H1 (cell line): ENCODE results near the gene HAGH. TPM values are rescaled to one million over a fixed set of nuclear protein-coding genes. Genes with fewer than 3 reads are reported as not detected.

ENCODE experiments used
- CTCF ChIA-PET: fragments of 300-600 bp; sonication (Branson Sonifier 250); formaldehyde crosslinking; loops from one replicate; lab custom pipeline; 2021; ENCODE audit not compliant: partially characterized antibody; lab: Charles Lee
- POLR2A ChIA-PET: fragments of 300-600 bp; sonication (Branson Sonifier 250); formaldehyde crosslinking; loops from one replicate; lab custom pipeline; 2021; ENCODE audit warnings: inconsistent platforms; ENCODE audit not compliant: partially characterized antibody; lab: Charles Lee
- DNase-seq, 2 experiments: peaks; one replicate each; pipeline versions ENCODE4 v3.0.0 to v3.0.0-alpha.2; 2010 to 2022; ENCODE audit warnings: low spot score in 2 of 2, low read depth in 1 of 2, mixed read lengths in 1 of 2
- FAIRE-seq: peaks from 2 replicates; lab custom pipeline; 2011; peaks lifted over from hg19 to GRCh38; lab: Jason Lieb, UNC
- H2AFZ ChIP-seq: 2 replicates; pipeline ENCODE4 v1.8.1; 2012; ENCODE audit warnings: low read length, inconsistent platforms
- H2AK5ac ChIP-seq: 2 replicates; pipeline ENCODE4 v1.6.1; 2013; ENCODE audit warnings: low read depth, low read length
- H2BK120ac ChIP-seq: replicated peaks from 2 replicates; pipeline ENCODE3; 2013; ENCODE audit warnings: low read depth, low read length, inconsistent platforms
- H2BK12ac ChIP-seq: 2 replicates; pipeline ENCODE4 v1.6.1; 2013; ENCODE audit warnings: low read depth, low read length
- H2BK15ac ChIP-seq: 2 replicates; pipeline ENCODE4 v1.6.1; 2013; ENCODE audit warnings: low read length
- H2BK20ac ChIP-seq: 2 replicates; pipeline ENCODE4 v1.6.1; 2013; ENCODE audit warnings: low read length
- H2BK5ac ChIP-seq: 2 replicates; pipeline ENCODE4 v1.6.1; 2013; ENCODE audit warnings: low read depth, low read length
- H3K14ac ChIP-seq: 2 replicates; pipeline ENCODE4 v1.6.1; 2013; ENCODE audit warnings: inconsistent platforms; ENCODE audit not compliant: insufficient read length
- H3K18ac ChIP-seq: 2 replicates; pipeline ENCODE4 v1.6.1; 2013; ENCODE audit warnings: low read length; ENCODE audit errors: extremely low read depth
- H3K23ac ChIP-seq: 2 replicates; pipeline ENCODE4 v1.6.1; 2013; ENCODE audit warnings: inconsistent platforms; ENCODE audit not compliant: insufficient read length
- H3K23me2 ChIP-seq: 2 replicates; pipeline ENCODE4 v1.6.1; 2013; ENCODE audit warnings: low read depth, low read length
- H3K27ac ChIP-seq: 2 replicates; pipeline ENCODE4 v1.6.1; 2011; ENCODE audit warnings: low read depth, low read length, inconsistent platforms
- H3K27me3 ChIP-seq, 4 experiments: replicated peaks in 1 of 4; 1 replicate in 1 of 4; 2 replicates in 3 of 4; pipeline versions ENCODE4 v1.6.1 to v1.8.1; 2011 to 2013; ENCODE audit warnings: low read length in 3 of 4, mild to moderate bottlenecking in 3 of 4, inconsistent platforms in 2 of 4, mixed read lengths in 2 of 4, moderate library complexity in 1 of 4; ENCODE audit not compliant: control insufficient read depth in 3 of 4, insufficient read depth in 3 of 4; ENCODE audit errors: extremely low read depth in 1 of 4
- H3K36me3 ChIP-seq, 4 experiments: 2 replicates each; pipeline versions ENCODE4 v1.6.1 to v1.8.1; 2011 to 2013; ENCODE audit warnings: mild to moderate bottlenecking in 4 of 4, low read length in 3 of 4, moderate library complexity in 2 of 4, control low read depth in 1 of 4, inconsistent platforms in 1 of 4; ENCODE audit not compliant: insufficient read depth in 4 of 4, control insufficient read depth in 2 of 4
- H3K4ac ChIP-seq: replicated peaks from 2 replicates; pipeline ENCODE3; 2013; ENCODE audit warnings: low read length, low read depth, mixed read lengths, inconsistent platforms; ENCODE audit not compliant: insufficient read length
- H3K4me1 ChIP-seq, 4 experiments: replicated peaks in 1 of 4; 1 replicate in 1 of 4; 2 replicates in 3 of 4; pipeline versions ENCODE4 v1.6.1 to v1.8.1; 2011 to 2013; ENCODE audit warnings: low read length in 3 of 4, inconsistent platforms in 2 of 4, mixed read lengths in 1 of 4; ENCODE audit not compliant: insufficient read depth in 4 of 4, control insufficient read depth in 3 of 4
- H3K4me2 ChIP-seq, 2 experiments: 2 replicates each; pipeline versions ENCODE4 v1.6.1 to v1.8.1; 2011 to 2013; ENCODE audit warnings: low read depth in 2 of 2, low read length in 2 of 2, control low read depth in 1 of 2, inconsistent platforms in 1 of 2, mild to moderate bottlenecking in 1 of 2; ENCODE audit not compliant: insufficient read depth in 1 of 2
- H3K4me3 ChIP-seq, 4 experiments: fragments of 200-600, 300-600 bp in 1 of 4; sonication (generic), shearing (Covaris generic), sonication (Bioruptor Twin) in 1 of 4; 2 replicates each; pipeline versions ENCODE4 v1.5.1 to v1.8.1; 2011 to 2016; ENCODE audit warnings: low read length in 4 of 4, low read depth in 3 of 4, control low read depth in 2 of 4, inconsistent platforms in 2 of 4, mild to moderate bottlenecking in 2 of 4, mixed read lengths in 1 of 4, moderate library complexity in 1 of 4; ENCODE audit not compliant: insufficient read depth in 2 of 4; ENCODE audit errors: extremely low read depth in 1 of 4
- H3K56ac ChIP-seq: replicated peaks from 2 replicates; pipeline ENCODE3; 2013; ENCODE audit warnings: low read depth, mild to moderate bottlenecking, mixed read lengths, low read length, inconsistent platforms; ENCODE audit not compliant: insufficient read length
- H3K79me1 ChIP-seq: 2 replicates; pipeline ENCODE4 v1.6.1; 2013; ENCODE audit warnings: low read depth, low read length, control low read depth
- H3K79me2 ChIP-seq, 2 experiments: 2 replicates each; pipeline versions ENCODE4 v1.6.1 to v1.8.1; 2012 to 2013; ENCODE audit warnings: low read length in 2 of 2, mild to moderate bottlenecking in 2 of 2, inconsistent platforms in 1 of 2; ENCODE audit not compliant: insufficient read depth in 2 of 2, control insufficient read depth in 1 of 2
- H3K9ac ChIP-seq, 4 experiments: replicated peaks in 1 of 4; 1 replicate in 1 of 4; 2 replicates in 3 of 4; pipeline versions ENCODE4 v1.6.1 to v1.8.1; 2011 to 2013; ENCODE audit warnings: low read depth in 3 of 4, low read length in 3 of 4, control low read depth in 2 of 4, mild to moderate bottlenecking in 2 of 4, moderate library complexity in 2 of 4, inconsistent platforms in 1 of 4; ENCODE audit errors: extremely low read depth in 1 of 4
- H3K9me3 ChIP-seq, 2 experiments: 2 replicates each; pipeline versions ENCODE4 v1.6.1 to v1.8.1; 2012 to 2013; ENCODE audit warnings: mild to moderate bottlenecking in 2 of 2, moderate library complexity in 2 of 2, control low read depth in 1 of 2, inconsistent platforms in 1 of 2, low read depth in 1 of 2, low read length in 1 of 2, mixed read lengths in 1 of 2; ENCODE audit not compliant: insufficient read depth in 2 of 2
- H4K20me1 ChIP-seq, 2 experiments: replicated peaks in 1 of 2; 2 replicates each; pipeline versions ENCODE3 to v1.8.1; 2011 to 2013; ENCODE audit warnings: inconsistent platforms in 2 of 2, low read length in 2 of 2, mild to moderate bottlenecking in 1 of 2; ENCODE audit not compliant: insufficient read depth in 2 of 2, control insufficient read depth in 1 of 2
- H4K5ac ChIP-seq: 2 replicates; pipeline ENCODE4 v1.6.1; 2013; ENCODE audit warnings: low read length, low read depth, mixed read lengths, inconsistent platforms; ENCODE audit not compliant: insufficient read length
- H4K8ac ChIP-seq: 2 replicates; pipeline ENCODE4 v1.8.0; 2013; ENCODE audit warnings: mild to moderate bottlenecking, moderate library complexity, low read length, inconsistent platforms; ENCODE audit not compliant: insufficient read depth; ENCODE audit errors: extremely low read depth
- H4K91ac ChIP-seq: replicated peaks from 2 replicates; pipeline ENCODE3; 2013; ENCODE audit warnings: low read length, mixed read lengths, inconsistent platforms; ENCODE audit not compliant: insufficient read length
- CHD2 ChIP-seq: IDR thresholded peaks from 2 replicates; pipeline ENCODE4 v1.6.1; 2012; ENCODE audit warnings: low read length, improper control_type of control experiment
- HDAC6 ChIP-seq: IDR thresholded peaks from one replicate; pipeline ENCODE4 v1.7.1; 2012; ENCODE audit warnings: low read depth, mild to moderate bottlenecking, inconsistent platforms, low read length, moderate library complexity
- KDM1A ChIP-seq: fragments of 200-600, 300-600 bp; sonication (generic); IDR thresholded peaks from 2 replicates; pipeline ENCODE4 v1.7.1; 2016; ENCODE audit warnings: mild to moderate bottlenecking, low read length, borderline replicate concordance
- RFX5 ChIP-seq: IDR thresholded peaks from 2 replicates; pipeline ENCODE4 v1.6.1; 2011; ENCODE audit warnings: low read depth, low read length, improper control_type of control experiment, borderline replicate concordance
- SP4 ChIP-seq: IDR thresholded peaks from 2 replicates; pipeline ENCODE4 v1.6.1; 2012; ENCODE audit warnings: low read length, inconsistent platforms
- WGBS, 2 experiments: shearing (Covaris generic) in 1 of 2; methylation state at CpG; one replicate each; pipeline versions ENCODE4 v1.1.6 to v1.1.7; 2013 to 2015; ENCODE audit warnings: low lambda C conversion rate in 2 of 2, mixed read lengths in 2 of 2, inconsistent platforms in 1 of 2, low coverage in 1 of 2, missing lambda C conversion rate in 1 of 2; ENCODE audit not compliant: insufficient replicate concordance in 2 of 2, insufficient coverage in 1 of 2, insufficient read length in 1 of 2; ENCODE audit errors: extremely low coverage in 1 of 2, missing lambda C conversion rate in 1 of 2; 5-methylcytosine and 5-hydroxymethylcytosine counted together
- polyA plus RNA-seq, 7 experiments: library from polyadenylated mRNA; depleted of rRNA in 3 of 7; stranded (reverse) in 5 of 7; unstranded in 2 of 7; fragments of >200 nt in 5 of 7; fragments of 200-250 nt in 2 of 7; gene quantifications; 1 replicate in 5 of 7; 2 replicates in 1 of 7; 4 replicates in 1 of 7; pipeline versions ENCODE4 v1.2.1 to v1.2.3, GENCODE V29; 2011 to 2013; ENCODE audit warnings: missing spikeins in 2 of 7, mixed read lengths in 2 of 7
- total RNA-seq: library from RNA; stranded (reverse); fragmentation: NEBNext Ultra II Directional; extraction: Animal tissue kit (Norgen Biotek cat#: 25700); gene quantifications from 2 replicates; pipeline ENCODE4 v1.2.1, GENCODE V29; 2021

HAGH gene
- total and polyA plus RNA-seq, 2 of the 8 experiments (the other 6 are each of a cell fraction or from before 2014, with no cell fraction given) = 28.7 to 40.6 TPM

DNA sequence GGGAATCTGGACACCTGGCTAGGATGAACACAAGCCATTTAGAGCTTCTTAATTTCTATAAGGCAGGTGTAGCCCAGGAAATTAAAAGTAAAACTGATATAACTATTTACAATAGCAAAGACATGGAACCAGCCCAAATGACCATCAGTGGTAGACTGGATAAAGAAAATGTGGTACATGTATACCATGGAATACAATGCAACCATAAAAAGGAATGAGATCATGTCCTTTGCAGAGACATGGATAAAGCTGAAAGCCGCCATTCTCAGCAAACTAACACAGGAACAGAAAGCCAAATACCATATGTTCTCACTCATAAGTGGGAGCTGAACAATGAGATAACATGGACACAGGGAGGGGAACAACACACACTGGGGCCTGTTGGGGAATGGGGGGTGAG, 19.8 kb upstream of the HAGH start:
- no peak overlapping the region for H4K91ac ChIP-seq
- H3K23ac ChIP-seq = no peak overlapping the region
- H2BK20ac ChIP-seq = no peak overlapping the region
- ChIA-PET POLR2A (interaction anchor here (1.2 to 1.6 kb wide), 3 partner anchors 8 to 118 kb away, joined by 3 to 4 read pairs (median 4); partner anchors contain the start of gene RPS2), CTCF (interaction anchor here (1.7 kb wide), 1 partner anchor 18 kb away, joined by 3 read pairs; no protein-coding TSS in a partner anchor)
- DNase-seq = no peak
- no peak overlapping the region for H2BK120ac ChIP-seq
- H3K4me3 ChIP-seq = no peak overlapping the region
- no peaks in the 10 kb centered on the region; a peak in 3 of 7 replicates for H3K27me3 ChIP-seq
- no peak overlapping the region for H4K8ac ChIP-seq
- no peak overlapping the region for H2BK12ac ChIP-seq
- no peaks in the 10 kb centered on the region for H4K20me1 ChIP-seq
- no peak overlapping the region for H2BK5ac ChIP-seq
- TF ChIP-seq SP4 = no peak
- no peak for TF ChIP-seq KDM1A
- TF ChIP-seq CHD2 = no peak
- TF ChIP-seq HDAC6 = no peak
- no peak for TF ChIP-seq RFX5
- H3K36me3 ChIP-seq = no peaks in the 10 kb centered on the region
- H3K27ac ChIP-seq = no peak overlapping the region
- H2AK5ac ChIP-seq = no peak overlapping the region
- H4K5ac ChIP-seq = no peak overlapping the region
- no peak overlapping the region for H3K4ac ChIP-seq
- FAIRE-seq = no peak
- H3K4me1 ChIP-seq = no peaks in the 10 kb centered on the region
- no peak overlapping the region for H3K4me2 ChIP-seq
- H3K14ac ChIP-seq = no peak overlapping the region
- H2AFZ ChIP-seq = no peak overlapping the region
- H3K9me3 ChIP-seq = no peaks in the 10 kb centered on the region
- H3K56ac ChIP-seq = no peak overlapping the region
- no peak overlapping the region for H3K9ac ChIP-seq
- no peaks in the 10 kb centered on the region for H3K23me2 ChIP-seq
- H3K18ac ChIP-seq = no peak overlapping the region
- H2BK15ac ChIP-seq = no peak overlapping the region
- no peaks in the 10 kb centered on the region for H3K79me2 ChIP-seq
- WGBS, 2 experiments = 86% methylated on average over 1 of the region's 1 CpG; no CpG with 5 or more reads in 1 of the 2 experiments
- no peaks in the 10 kb centered on the region for H3K79me1 ChIP-seq
